HG03025 (cell line): Measurements from ENCODE around the gene CFAP57.

Experiments used
- ATAC-seq: cut with Tn5 transposase; IDR thresholded peaks from one replicate; pipeline ENCODE4 v1.9.1; 2021; ENCODE audit warnings: mild to moderate bottlenecking, moderate library complexity; ENCODE audit not compliant: unreplicated experiment, low FRiP score

Gene CFAP57

DNA sequence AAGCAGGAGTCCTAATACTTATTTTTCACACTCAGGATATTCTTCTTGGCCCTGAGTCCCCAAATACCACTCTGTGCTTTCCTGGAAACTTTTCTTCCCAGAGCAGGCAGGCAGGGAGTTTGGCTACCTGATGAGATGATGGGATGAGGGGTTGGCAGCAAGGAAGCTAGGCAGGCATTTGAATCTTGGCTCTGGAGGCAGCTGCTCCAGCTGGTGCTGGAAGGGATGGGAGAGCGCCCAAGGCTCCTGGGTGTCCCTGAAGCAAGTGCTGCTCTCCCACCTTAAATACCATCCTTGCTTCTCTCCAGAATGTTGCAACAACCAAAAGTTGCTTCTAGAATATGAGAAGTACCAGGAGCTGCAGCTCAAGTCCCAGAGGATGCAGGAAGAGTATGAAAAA, 49.7 kb downstream of the CFAP57 start:
- no peak for ATAC-seq

DNA sequence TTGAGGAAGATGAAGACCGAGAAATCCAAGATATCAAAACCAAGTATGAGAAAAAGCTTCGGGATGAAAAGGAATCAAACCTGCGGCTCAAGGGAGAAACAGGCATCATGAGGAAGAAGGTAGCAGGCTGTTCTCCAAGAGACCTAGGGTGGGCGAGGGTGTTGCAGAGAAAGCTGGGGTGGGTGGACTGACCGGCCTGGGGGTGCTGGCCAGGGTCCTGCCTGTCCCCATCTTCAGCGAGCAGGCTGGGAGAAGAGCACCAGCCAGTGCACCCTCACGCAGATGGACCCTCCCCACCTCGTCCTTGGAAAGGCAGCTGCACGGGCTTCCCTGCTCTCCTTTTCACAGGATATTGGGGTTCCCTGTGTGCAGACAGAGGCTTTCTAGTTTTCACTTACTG, 50.7 kb downstream of the CFAP57 start:
- no peak for ATAC-seq

- ATAC-seq, result no peak
Observed at GRCh38 chr1:43225168-43225567, 53.0 kb downstream of the CFAP57 start.

GRCh38 chr1:43227143-43227764, 55.1 kb downstream of the CFAP57 start:
- no peak for ATAC-seq

DNA sequence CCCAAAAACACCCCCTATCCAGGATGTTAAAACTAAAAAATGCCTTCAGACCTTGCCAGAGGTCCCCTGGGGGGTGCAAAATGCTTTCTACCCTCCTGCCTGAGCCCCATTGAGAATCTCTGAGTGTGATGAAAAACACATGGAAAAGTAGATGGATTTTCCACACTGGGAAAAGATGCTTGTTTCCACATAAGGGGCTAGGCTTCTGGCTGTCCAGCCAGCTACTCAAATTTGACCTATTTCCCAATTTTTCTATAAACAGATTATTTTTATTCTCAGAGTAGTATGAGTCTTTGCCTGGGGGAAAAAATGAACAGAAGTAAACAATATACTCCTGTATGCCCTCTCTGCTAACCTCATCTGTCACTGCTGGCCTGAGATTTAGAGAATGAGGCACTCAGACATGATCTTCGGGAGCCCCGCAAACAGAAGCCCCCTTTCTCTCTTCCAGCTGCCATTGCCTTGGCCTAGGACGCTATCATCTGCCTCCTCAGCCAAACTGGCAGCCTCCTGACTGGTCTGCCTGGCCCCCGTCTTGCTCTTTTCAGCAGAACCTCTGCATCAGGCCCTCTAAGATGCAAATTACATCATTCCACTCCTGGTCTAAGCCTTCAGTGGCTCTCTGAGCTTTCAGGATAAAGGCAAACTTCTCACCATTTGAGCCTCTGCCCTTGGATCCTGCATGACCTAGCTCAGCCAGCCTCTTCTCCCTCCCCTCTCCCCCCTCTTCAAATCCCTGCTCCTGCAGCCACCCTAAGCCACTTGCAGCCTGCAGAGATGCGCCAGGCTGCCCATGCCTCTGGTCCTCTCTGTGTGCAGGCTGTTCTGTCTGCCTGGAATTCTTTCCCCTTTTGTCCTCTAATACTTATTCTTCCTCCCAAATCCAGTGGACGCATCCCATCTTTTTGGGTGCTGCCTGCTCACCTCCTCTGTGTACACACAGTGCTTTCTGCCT, 58.0 kb downstream of the CFAP57 start:
- no peak for ATAC-seq

GRCh38 chr1:43232074-43232473, 59.9 kb downstream of the CFAP57 start:
- no peak for ATAC-seq

DNA sequence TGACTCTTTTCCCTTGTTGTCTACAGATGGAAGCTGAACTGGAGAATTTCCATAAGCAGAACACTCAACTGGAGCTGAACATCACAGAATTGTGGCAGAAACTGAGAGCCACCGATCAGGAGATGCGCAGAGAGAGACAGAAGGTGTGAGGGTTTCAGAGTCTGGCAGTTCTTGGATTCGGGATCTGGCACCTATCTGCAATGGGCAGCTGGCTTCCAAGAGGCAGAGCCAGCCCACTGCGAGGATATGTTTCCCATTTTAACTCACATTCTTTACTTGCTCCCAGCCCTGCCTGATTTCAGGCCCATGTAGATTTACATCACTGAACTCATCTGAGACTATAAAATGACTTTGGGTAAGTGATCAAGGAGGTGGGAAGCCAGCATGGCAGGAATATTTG, 60.4 kb downstream of the CFAP57 start:
- ATAC-seq, result no peak

- ATAC-seq, result no peak
Observed at GRCh38 chr1:43233631-43234030, 61.5 kb downstream of the CFAP57 start.

DNA sequence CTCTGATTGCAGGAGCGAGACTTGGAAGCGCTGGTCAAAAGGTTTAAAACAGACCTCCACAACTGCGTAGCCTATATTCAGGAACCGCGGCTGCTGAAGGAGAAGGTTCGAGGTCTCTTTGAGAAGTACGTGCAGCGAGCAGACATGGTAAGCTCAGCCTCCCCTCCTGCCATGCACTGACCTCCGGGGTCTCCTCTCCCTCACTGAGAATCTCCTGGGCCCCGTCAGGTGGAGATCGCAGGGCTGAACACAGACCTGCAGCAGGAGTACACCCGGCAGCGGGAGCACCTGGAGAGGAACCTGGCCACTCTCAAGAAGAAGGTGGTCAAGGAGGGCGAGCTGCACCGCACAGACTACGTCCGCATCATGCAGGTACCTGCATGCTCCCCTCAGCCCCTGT, 62.1 kb downstream of the CFAP57 start:
- no peak for ATAC-seq

GRCh38 chr1:43235040-43235439, 62.9 kb downstream of the CFAP57 start:
- ATAC-seq, result no peak

- no peak for ATAC-seq
Observed at GRCh38 chr1:43235451-43236121, 63.5 kb downstream of the CFAP57 start.

GRCh38 chr1:43237121-43237520, 65.0 kb downstream of the CFAP57 start:
- ATAC-seq, result no peak

GRCh38 chr1:43238085-43238484, 66.0 kb downstream of the CFAP57 start:
- ATAC-seq, result no peak

- ATAC-seq, result no peak
Observed at GRCh38 chr1:43238991-43239469, 66.9 kb downstream of the CFAP57 start.

GRCh38 chr1:43239484-43239883, 67.4 kb downstream of the CFAP57 start:
- ATAC-seq, result no peak

GRCh38 chr1:43241413-43241836, 69.3 kb downstream of the CFAP57 start:
- ATAC-seq, result no peak

DNA sequence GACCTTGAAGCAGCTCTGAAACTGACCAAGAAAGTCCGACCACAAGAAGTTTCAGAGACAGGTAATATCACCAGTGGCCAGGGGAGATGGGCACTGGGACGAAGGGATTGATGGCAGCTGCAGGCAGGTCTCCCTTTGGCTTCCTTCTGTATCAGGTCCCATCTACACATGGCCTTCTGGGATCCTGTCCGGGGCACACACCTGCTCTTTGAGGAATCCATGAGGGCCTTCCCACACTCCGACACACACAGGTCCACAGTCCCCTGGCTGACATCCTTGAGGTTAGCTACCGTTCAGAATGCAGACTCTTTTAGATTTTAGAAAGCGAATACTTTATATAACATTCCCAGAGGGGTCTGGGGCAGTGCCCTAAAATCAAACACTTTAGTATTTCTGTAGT, 71.2 kb downstream of the CFAP57 start:
- no peak for ATAC-seq

- ATAC-seq, result no peak
Observed at GRCh38 chr1:43246466-43247213, 74.5 kb downstream of the CFAP57 start.

- ATAC-seq, result no peak
Observed at GRCh38 chr1:43247256-43247921, 75.3 kb downstream of the CFAP57 start.

- no peak for ATAC-seq
Observed at GRCh38 chr1:43250351-43250761, 78.2 kb downstream of the CFAP57 start.
